Ammon's horn (tissue), 1 donor: ENCODE measurements around the gene NEK7.
A peak's percentile ranks its signal among the peaks of the same experiment; 100 is the strongest.
"Not testable (repeated sequence)": the region's sequence is repeated elsewhere in the genome, so short reads cannot be mapped to it uniquely, and the experiment has no call there.

ENCODE experiments used
- DNase-seq: peaks from one replicate; pipeline ENCODE4 v3.0.0-alpha.2; 2016; ENCODE audit warnings: low spot score

NEK7 gene

GRCh38 chr1:198156745-198157240, at the start of gene NEK7:
NEK7 (plus strand) TSS chr1:198156998; CDS start chr1:198232581, 75,583 bp downstream.
- DNase-seq: peak; percentile 86

GRCh38 chr1:198107091-198107501, 49.7 kb upstream of the NEK7 start:
- no peak for DNase-seq

DNA sequence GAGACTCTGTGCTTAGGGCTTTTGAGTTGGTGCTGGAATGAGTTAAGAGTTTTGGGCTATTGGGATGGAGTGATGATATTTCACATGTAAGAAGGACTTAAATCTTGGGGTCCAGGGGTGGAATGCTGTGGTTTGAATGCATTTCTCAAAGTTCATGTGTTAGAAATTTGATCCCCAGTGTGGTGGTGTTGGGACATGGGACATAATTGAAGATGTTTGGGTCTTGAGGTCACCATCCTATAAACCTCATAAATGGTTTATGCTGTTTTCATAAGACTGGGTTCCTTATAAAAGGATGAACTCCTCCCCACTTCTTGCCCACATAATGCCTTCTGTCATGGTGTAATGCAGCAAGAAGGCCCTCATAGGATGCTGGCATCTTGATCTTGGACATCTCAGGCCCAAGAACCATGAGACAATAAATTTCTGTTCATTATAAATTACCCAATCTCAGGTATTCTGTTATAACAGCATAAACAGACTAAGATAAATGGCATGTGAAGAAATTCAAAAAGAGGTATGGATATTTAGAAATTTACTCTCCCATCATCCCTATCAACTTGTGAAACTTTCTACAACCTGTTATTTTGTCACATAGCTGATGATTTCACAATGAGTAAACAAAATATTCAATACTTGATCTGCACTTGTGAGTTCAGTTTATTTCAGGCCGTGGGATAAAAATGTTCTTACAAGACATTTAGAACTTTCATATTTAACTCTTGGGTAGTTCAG, 48.0 kb upstream of the NEK7 start:
- DNase-seq: no peak

- DNase-seq: no peak
These were observed 47.5 kb upstream of the NEK7 start for GRCh38 chr1:198109371-198109715.

GRCh38 chr1:198113342-198113750, 43.5 kb upstream of the NEK7 start:
- DNase-seq: no peak

DNA sequence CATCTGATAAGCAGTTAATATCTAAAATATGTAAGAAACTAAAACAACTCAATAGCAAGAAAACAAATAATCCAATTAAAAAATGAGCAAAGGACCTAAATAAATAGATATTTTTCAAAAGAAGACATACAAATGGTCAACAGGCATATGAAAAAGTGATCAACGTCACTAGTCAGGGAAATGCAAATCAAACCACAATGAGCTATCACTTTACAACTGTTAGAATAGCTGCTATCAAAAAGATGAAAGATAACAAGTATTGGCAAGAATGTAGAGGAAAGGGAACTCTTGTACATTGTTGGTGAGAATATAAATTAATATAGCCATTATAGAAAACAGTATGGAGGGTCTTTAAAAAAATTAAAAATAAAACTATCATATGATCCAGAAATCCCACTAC, 40.7 kb upstream of the NEK7 start:
- no peak for DNase-seq

GRCh38 chr1:198116469-198116868, 40.3 kb upstream of the NEK7 start:
- no peak for DNase-seq

- DNase-seq: no peak
These were observed 39.5 kb upstream of the NEK7 start for GRCh38 chr1:198117267-198117666.

DNA sequence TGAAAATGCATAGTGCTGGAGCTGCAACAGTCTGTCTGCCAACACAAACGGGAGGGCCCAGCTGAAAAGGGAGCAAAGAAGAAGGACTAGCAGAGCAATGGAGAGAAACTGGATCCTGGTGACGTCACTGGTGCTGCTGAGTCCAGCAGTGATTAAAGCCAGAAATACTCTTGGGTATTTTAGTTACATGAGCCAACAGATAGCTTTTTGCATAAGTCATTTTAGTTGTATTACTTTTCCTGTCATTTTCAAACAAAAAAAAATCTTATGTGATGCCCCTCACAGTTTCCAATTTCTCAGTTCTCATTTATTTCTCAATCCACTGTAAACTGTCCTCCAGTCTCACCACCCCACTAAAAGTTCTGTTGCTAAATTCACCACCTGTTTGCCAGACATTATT, 38.7 kb upstream of the NEK7 start:
- DNase-seq: peak; percentile 10

DNA sequence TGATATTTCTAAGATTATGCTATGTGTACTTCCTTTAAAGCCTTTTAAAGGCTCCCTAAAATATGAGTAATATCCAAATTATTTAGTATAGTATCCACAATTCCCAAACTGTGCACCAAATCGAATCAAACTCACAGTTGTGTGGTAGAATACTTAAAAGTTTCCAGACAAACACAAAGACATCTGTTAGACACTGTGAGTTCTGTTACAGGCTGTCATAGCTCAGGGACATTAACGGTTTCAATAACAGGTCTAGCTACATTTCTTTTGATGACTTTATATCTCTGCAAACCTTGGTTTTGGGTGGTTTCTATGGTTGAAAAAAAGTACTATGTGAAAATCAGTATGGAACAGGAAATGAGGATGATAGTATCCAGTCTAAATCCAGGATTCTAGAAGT, 36.9 kb upstream of the NEK7 start:
- DNase-seq: no peak

DNA sequence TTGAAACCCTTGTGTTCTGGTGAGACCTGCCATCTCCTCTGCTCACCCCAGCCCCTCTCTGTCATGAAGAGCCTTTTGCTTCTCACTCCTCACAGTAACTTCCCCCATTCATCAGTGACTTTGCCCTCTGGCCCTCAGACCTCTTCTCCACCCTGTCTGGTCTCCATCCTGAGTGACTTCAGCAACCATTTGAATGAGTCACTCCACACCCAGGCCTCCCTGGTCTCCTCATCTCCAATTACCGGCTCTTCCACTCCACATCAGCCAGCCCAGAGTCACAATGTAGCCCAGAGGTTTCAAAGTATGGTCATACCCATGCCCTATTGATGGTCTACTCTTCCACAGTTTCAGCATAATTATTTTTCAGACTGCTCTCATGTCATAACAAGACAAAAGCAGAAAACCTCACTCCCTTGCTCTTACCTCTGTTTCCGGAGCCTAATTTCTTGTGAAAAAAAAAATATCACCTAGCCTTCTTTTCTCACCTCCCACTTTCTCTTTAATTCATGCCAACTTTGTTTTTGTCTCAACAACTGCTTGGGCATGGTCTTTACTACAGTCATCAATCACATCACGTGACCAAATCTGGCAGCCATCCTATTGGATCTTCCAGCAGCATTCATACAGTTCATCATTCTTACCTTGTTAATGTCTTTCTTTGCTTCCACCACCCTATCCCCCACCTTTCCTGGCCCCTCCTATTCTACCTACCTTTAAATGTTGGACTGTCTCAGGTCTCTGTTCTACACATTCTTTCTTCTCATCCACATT, 35.6 kb upstream of the NEK7 start:
- DNase-seq: no peak

GRCh38 chr1:198122693-198123092, 34.1 kb upstream of the NEK7 start:
- DNase-seq: no peak

GRCh38 chr1:198123133-198123532, 33.7 kb upstream of the NEK7 start:
- no peak for DNase-seq

DNA sequence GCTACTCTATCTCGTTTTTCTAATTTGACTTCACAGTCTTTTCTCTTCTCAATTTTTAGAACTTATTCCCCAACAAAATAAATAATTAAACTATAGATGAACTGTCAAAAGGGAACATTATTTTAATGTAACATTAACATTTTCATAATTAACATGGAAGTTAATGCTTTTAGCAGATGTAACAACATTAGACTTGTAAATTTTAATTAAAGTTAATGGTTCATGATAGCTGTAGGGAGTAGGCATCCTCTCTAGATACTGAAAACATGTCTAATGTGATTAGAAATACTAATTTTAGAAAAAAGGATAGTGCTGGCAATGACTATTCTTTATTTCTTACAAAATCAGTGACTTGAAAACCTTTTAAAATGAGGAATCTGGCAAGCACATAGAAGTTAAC, 32.1 kb upstream of the NEK7 start:
- no peak for DNase-seq

- DNase-seq: no peak
These were observed 30.6 kb upstream of the NEK7 start for GRCh38 chr1:198125995-198126735.

GRCh38 chr1:198128533-198128932, 28.3 kb upstream of the NEK7 start:
- DNase-seq: no peak

DNA sequence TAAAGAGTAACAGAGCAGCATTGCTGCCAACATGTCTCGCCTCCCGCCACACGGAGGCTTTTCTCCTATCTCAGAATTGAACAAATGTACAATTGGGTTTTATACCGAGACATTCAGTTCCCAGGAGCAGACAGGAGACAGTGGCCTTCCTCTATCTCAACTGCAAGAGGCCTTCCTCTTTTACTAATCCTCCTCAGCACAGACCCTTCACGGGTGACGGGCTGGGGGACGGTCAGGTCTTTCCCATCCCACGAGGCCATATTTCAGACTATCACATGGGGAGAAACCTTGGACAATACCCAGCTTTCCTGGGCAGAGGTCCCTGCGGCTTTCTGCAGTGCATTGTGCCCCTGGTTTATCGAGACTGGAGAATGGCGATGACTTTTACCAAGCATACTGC, 26.7 kb upstream of the NEK7 start:
- not testable (repeated sequence) for DNase-seq

DNA sequence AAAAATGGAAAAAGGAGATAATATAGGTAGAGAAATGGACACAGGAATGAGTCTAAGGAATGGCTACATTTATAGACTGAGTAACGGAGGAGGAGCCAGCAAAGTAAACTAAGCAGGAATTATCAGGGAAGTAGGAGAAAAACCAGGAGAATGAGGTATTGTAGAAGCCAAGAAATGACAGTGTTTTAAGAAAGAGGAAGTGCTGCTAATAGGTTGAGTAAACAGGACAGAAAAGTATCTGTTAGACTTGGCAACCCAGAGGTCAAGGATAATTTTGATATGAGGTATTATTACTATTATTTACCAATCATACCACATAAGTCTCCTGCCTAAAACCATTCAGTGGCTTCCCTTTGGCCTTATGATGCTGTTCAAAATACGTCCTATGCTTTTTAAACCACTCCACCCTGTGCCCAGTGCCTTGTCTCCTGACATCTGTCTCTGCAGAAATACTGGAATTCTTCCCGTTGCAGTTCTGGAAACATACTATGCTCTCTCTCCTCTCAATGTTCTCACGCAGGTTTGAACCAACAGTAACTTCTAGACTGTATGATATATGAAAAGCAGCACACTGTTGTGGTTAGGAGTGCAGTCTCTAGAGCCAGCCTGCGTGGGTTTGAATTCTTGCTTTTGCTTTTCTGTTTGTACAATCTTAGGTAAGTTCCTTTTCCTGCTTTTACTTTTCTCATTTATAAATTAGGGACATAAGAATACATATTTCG, 24.6 kb upstream of the NEK7 start:
- DNase-seq: no peak

GRCh38 chr1:198134252-198134651, 22.5 kb upstream of the NEK7 start:
- no peak for DNase-seq

DNA sequence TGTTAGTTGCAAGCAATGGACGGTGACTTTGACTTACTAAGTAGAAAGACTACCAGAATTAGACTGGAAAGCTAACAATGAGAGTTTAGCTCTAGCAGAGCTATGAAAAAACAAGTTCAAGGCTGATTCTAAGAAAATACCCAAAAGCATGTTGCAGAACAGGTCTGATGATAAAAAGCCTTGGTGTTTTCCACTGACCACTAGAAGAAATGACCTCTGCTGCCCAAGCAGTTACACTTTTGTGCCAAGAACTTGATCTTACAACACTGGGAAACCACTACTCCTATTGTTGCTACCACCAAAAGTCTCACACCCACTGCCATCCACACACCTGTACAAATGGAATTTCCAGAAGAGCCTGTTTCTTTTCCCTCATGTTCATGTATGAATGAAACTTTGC, 21.4 kb upstream of the NEK7 start:
- no peak for DNase-seq

DNA sequence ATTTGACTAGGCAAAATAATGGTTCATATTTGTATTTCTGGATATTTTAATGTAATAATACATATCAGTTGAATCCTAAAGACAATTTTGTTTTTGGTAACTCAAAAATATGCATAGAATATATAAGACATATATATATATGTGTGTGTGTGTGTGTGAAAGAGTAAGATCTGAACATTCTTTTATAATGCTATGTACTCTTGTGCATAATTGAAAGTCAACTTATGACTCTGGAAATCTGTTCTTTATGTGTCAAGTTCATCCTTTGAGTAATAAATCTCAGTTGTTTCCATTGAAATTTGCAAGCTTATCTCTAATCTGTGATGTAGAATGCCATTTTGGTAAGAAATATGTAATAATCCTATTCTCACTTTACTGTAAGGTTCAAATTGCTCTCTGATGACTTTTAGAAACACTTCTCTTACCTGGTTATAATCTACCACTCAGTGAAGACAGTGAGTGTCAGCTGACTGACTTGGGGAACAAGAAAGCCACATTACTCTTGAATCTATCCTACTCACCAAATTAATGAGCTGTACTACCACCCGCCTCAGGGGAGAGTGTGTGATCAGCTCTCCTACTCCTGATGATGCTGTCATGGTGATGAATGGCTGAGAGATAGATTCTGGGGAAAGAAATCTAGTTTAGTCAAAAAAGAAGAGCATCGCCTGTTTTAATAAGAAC, 15.0 kb upstream of the NEK7 start:
- no peak for DNase-seq

DNA sequence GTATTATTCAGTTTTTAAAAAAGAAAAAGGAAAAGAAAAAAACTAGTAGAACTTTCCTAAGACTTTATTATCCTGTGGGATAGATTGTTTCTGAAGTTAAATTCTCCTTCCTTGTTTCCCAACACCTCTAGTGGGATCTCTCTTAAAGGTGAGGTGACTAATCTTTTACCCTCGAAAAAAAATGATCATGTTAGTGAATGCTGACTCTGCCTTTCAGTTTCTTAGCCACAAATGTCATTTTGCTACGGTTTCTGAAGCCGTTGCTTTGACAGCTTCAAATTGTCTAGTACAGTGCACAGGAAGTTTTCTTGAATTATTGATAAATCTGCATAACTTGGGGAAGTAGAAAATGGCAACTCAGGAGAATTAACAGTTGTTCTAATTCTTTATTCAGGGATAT, 13.0 kb upstream of the NEK7 start:
- no peak for DNase-seq
